GM18873 (cell line): ENCODE data around the gene SUPT3H.
A peak's percentile ranks its signal among the peaks of the same experiment; 100 is the strongest.
"Not testable (repeated sequence)": the region's sequence is repeated elsewhere in the genome, so short reads cannot be mapped to it uniquely, and the experiment has no call there.

Source experiments
- ATAC-seq: cut with Tn5 transposase; IDR thresholded peaks from one replicate; pipeline ENCODE4 v1.9.1; 2021; ENCODE audit warnings: mild to moderate bottlenecking, moderate library complexity, moderate number of reproducible peaks; ENCODE audit not compliant: unreplicated experiment, low FRiP score

The SUPT3H gene

GRCh38 chr6:44926556-44926955, 451.2 kb downstream of the SUPT3H start:
- no peak for ATAC-seq

GRCh38 chr6:44925100-44925739, 452.5 kb downstream of the SUPT3H start:
- ATAC-seq, result no peak

- ATAC-seq, result no peak
These were observed 454.3 kb downstream of the SUPT3H start for GRCh38 chr6:44923444-44923843.

DNA sequence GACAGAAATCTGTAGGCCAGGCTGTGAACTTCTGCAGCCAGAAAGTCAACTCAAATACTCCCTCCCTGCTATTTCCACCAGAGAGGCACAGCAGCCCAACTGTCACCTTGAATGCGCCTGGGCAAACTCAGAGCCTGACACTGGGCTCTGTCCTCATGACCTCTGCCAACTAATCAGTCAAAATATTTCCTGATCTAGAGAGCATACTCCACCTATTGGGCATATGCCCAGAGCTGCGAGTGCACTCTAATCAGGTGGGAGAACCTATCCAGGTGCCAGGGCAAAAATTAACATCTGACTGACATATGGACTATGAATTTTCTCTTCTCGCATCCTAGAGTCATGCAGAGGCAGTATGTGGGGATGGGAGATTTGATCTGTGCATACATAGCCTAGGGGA, 455.9 kb downstream of the SUPT3H start:
- ATAC-seq, result no peak

GRCh38 chr6:44920952-44921491, 456.7 kb downstream of the SUPT3H start:
- no peak for ATAC-seq

DNA sequence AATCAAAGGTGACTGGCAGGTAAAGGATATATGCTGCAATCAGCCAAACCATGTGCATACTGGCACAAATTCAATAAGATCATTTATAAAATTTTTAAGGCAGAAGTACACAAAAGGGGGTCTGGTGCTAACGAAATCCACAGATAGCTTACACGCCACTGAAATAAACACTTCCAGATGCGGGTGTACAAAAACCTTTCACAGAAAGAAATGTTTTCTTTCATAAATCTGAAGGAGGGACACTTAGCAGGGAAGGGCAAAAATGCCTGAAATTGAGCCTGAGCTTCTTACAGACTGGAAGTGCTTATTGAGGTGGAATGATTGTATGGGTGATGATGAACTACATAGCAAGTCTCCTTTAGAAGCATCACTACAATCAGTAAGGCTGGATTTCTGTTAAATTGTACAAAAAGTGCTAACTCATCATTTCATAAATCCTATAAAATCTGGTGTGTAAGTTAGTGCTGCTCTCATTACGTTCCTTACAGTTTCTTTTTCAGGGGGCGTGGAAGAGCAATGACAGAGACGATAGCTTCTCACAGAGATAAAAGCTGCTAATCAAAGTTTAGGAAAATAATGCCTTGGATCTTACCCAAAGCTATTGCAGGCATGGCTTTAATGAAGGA, 458.9 kb downstream of the SUPT3H start:
- no peak for ATAC-seq

DNA sequence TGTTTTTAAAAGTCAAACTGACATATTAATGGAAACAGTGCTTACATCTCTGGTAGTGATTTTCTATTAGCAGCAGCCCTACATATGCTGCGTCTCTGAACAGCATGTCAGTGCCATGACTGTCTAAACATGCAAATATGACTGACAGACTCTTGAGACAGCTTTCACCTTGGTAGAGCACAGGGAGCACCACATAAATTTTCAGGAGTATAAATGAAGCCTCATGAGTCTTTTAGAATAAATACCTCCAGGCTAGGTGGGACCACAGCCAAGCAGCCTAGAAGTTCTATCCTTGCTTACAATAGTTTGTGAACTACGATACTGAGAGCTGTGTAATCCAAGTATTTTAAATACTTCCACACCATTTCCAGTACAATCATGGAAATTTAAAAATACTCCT, 460.3 kb downstream of the SUPT3H start:
- ATAC-seq, result no peak

DNA sequence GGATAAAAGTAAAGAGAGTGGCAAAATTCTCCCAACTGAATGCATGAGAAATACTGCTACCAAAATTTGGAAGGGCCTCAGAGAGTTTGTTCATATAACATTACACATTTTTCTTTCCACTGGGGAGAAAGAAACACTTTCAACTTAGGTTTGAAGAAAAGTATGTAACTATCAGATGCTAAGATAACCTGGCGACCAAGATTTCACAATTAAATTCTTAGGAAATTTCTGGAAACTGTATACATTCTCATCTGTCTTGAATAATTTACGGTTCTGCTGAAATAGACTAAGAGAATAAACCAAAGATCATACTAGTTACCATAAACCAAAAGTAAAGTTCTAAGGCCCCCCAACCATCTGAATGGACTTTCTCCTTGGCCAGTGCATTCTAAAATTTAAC, 462.6 kb downstream of the SUPT3H start:
- ATAC-seq, result no peak

GRCh38 chr6:44914141-44914540, 463.6 kb downstream of the SUPT3H start:
- ATAC-seq, result no peak

DNA sequence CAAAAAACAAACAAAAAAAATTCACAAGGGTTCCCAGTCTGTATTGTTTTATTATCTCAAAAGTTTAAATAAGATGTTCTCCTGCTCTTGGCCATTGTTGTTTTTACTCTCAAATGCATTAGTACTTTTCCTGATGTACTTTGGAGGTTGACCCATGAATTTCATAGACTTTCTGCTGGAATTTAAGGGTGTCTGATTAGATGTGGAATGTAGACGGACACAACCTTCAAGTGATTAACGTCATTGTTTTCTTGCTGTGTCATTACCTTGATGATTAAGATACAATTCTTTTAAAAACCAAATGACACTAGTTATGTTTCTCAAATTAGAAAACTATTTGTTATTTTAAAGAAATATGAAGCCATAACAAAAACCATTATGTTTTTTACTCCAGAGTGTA, 471.0 kb downstream of the SUPT3H start:
- ATAC-seq, result no peak

- ATAC-seq, result not testable (repeated sequence)
These were observed 477.4 kb downstream of the SUPT3H start for GRCh38 chr6:44900358-44900757.

DNA sequence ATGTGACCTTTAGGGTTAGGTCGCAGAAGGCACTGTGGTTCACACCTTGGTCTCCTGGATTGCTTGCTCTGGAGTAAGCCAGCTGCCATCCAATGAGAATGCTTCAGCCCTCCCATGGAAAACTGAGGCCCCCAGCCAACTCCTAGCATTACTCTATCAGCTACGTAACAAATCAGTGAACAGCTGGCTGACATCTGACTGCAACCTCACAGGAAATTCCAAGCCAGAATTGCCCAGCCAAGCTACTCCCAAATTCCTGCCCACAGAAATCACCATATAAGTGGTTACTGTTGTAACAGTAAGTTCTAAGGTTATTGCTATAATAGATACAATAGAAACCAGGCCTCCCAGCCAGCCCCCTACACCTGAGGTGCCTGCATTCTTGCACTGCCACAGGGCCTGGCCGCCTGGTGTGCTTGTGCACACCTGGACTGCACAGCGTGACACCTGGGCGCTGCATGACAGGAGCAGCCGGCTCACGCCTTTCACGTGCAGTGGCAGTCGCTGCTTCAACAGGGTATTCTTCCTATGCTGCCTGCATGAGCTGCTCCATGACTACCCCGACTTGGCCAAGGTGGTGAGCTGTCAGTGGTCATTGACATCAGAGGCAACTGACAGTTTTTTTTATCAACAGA, 479.3 kb downstream of the SUPT3H start:
- no peak for ATAC-seq

- no peak for ATAC-seq
These were observed 480.4 kb downstream of the SUPT3H start for GRCh38 chr6:44897316-44897715.

GRCh38 chr6:44896701-44897100, 481.0 kb downstream of the SUPT3H start:
- no peak for ATAC-seq

GRCh38 chr6:44892579-44892978, 485.2 kb downstream of the SUPT3H start:
- ATAC-seq, result no peak

GRCh38 chr6:44879071-44879470, 498.7 kb downstream of the SUPT3H start:
- not testable (repeated sequence) for ATAC-seq

GRCh38 chr6:44876638-44877037, 501.1 kb downstream of the SUPT3H start:
- ATAC-seq, result not testable (repeated sequence)

DNA sequence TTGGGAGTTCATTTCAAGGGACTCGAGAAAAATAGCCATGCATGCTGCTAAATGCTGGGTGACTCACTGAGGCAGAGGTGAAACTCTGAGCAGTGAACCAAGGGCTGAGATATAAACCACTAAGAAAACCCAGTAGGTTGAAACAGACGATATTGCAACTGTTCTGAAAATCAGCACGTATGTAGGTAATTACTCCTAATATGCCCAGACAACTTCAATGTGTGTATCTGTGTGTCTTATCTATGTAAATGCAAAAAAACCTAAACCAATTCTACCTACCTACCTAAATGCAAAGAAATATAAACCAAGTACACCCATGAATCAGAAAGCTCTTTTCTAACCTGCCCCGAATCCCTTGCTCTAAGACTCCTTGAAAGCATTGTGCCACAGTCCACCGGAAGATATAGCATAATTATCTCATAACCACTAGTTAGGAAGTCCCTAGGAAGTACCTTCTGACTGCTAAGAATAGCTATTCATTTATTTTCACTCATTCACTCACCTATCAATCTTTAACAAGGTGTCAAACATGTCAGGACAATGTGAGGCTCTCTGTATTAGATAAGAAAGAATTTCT, 508.3 kb downstream of the SUPT3H start:
- peak; percentile 78 for ATAC-seq

DNA sequence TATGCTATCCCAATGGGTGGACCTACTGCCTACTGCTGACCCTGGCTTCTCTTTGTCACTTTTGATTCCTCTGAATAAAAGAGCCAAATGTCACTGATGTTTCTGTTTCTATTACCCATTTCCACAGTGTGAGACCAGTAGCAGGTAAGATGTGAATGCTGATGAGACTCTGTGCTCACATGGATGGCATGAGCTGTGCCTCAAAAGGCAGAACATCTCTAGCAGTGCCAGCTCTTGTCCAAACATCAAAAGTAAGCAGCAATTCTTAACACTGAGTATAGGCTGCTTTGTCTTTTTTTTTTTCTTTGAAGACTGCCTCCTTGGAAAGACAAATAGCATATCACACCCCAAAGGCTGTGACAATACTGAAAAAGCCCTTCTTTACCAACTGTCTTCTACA, 508.8 kb downstream of the SUPT3H start:
- ATAC-seq, result peak; percentile 7

DNA sequence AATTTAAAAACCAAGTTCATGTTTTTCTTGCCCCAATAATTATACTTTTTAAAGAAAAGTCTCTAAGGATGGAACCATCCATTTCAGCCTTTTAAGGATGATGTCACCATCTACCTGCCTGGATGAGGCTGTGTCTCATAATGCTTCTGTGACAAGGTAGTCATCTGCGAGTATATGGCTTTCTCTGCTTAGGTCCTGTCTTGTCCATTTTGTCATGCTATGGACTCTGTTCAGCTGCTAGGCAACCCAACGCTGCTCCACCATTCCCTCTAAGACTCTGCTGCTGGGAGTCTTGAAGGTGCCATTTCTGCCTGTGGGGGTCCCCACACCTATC, 509.4 kb downstream of the SUPT3H start:
- ATAC-seq, result peak; percentile 42

DNA sequence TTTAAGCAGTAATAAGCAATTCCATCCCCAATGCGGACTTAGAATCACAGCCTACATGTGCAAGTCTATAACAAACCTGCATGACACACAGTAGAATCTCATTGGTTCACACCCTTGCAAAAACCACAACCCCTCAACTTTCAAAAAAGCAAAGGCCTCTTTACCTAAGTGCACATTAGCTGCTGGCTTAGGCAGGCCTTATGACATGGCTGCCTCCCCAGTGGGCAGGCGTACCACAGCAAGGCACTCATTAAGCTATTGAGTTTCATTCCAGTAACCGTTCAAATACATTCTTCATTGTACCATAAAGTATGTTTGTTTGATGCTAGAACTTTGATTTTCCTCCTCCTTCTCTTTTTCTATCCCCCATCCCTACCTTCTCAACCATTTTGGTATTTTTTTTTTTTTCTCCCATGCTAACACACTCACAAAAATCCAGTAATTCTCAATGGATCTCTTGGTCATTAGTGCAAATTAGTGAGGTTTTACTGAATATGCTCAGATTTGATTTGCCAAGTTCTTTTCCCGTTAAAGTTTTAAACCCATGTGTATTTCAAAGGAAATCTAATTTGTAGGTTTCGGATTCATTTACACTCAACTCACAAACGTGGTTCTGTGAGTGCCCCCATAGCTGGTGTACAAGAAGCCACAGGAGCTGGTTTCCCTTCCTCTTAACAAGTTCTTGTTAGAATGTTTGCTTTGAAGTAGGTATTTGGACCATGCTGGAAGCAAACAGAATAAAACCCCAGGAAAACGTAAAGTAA, 510.0 kb downstream of the SUPT3H start:
- peak; percentile 64 for ATAC-seq
